Osteoblast (primary cell): Measurements from ENCODE around the gene GRB14. TPM values are rescaled to one million over a fixed set of nuclear protein-coding genes. Genes with fewer than 3 reads are reported as not detected.

ENCODE experiments used
- DNase-seq: peaks from one replicate; pipeline ENCODE4 v3.0.0; 2011; ENCODE audit warnings: low spot score, mixed read lengths; ENCODE audit not compliant: insufficient read length; ENCODE audit errors: missing footprints
- H2AFZ ChIP-seq: 2 replicates; pipeline ENCODE4 v1.6.0; 2011; ENCODE audit warnings: mild to moderate bottlenecking, low read length
- H3K27ac ChIP-seq: 2 replicates; pipeline ENCODE4 v1.5.1; 2011; ENCODE audit warnings: mild to moderate bottlenecking, low read depth, low read length, moderate library complexity
- H3K27me3 ChIP-seq: 2 replicates; pipeline ENCODE4 v1.6.0; 2012; ENCODE audit warnings: mild to moderate bottlenecking, control low read depth, inconsistent platforms, low read length, moderate library complexity; ENCODE audit not compliant: insufficient read depth
- H3K36me3 ChIP-seq: 2 replicates; pipeline ENCODE4 v1.5.1; 2011; ENCODE audit warnings: mild to moderate bottlenecking, low read length, control low read depth, moderate library complexity; ENCODE audit not compliant: insufficient read depth
- H3K4me1 ChIP-seq: 2 replicates; pipeline ENCODE4 v1.5.1; 2011; ENCODE audit warnings: mild to moderate bottlenecking, low read length, control low read depth, moderate library complexity; ENCODE audit not compliant: insufficient read depth
- H3K4me2 ChIP-seq: 2 replicates; pipeline ENCODE4 v1.6.0; 2011; ENCODE audit warnings: mild to moderate bottlenecking, low read length; ENCODE audit not compliant: insufficient read depth
- H3K4me3 ChIP-seq: fragments of 200-600 bp; sonication (generic); 3 replicates; pipeline ENCODE4 v1.5.1; 2012; ENCODE audit warnings: mild to moderate bottlenecking, low read length, inconsistent platforms; ENCODE audit not compliant: insufficient read depth
- H3K79me2 ChIP-seq: 2 replicates; pipeline ENCODE4 v1.6.0; 2012; ENCODE audit warnings: mild to moderate bottlenecking, low read length, control low read depth, inconsistent platforms; ENCODE audit not compliant: insufficient read depth
- H3K9me3 ChIP-seq: 2 replicates; pipeline ENCODE4 v1.5.1; 2011; ENCODE audit warnings: low read depth, low read length, control low read depth
- H4K20me1 ChIP-seq: 2 replicates; pipeline ENCODE4 v1.6.0; 2012; ENCODE audit warnings: mild to moderate bottlenecking, low read length, control low read depth; ENCODE audit not compliant: insufficient read depth
- total RNA-seq: library from RNA; depleted of rRNA; stranded (reverse); fragments of >200 nt; gene quantifications from 2 replicates; pipeline ENCODE4 v1.2.3, GENCODE V29; 2012
- TF ChIP-seq, protein P1 (sequence below): IDR thresholded peaks from 2 replicates; pipeline ENCODE4 v1.5.1; 2011; ENCODE audit warnings: mild to moderate bottlenecking, low read depth, low read length, moderate library complexity; ENCODE audit errors: extremely low read depth

GRB14 gene
- total RNA-seq, 1 donor = 0.72 TPM

DNA sequence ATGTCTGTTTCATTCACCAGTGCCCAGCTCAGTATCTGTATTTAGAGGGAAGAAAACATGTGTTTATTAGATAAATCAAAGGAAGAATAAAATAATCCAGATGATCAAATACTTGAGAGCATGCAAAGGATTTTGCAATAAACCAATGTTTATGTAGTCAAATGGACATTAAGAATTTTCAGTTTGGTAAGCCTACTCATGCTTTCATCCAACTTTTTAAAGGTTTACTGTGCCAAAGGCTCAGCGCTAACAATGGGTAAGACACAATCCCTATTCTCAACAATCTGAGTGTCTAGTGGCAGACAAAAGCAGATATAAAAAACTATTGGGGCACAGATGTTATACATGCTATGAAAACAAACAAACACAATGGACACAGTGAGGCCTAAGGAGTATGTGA lies 26.3 kb downstream of the GRB14 start:
- TF ChIP-seq, protein P1, sequence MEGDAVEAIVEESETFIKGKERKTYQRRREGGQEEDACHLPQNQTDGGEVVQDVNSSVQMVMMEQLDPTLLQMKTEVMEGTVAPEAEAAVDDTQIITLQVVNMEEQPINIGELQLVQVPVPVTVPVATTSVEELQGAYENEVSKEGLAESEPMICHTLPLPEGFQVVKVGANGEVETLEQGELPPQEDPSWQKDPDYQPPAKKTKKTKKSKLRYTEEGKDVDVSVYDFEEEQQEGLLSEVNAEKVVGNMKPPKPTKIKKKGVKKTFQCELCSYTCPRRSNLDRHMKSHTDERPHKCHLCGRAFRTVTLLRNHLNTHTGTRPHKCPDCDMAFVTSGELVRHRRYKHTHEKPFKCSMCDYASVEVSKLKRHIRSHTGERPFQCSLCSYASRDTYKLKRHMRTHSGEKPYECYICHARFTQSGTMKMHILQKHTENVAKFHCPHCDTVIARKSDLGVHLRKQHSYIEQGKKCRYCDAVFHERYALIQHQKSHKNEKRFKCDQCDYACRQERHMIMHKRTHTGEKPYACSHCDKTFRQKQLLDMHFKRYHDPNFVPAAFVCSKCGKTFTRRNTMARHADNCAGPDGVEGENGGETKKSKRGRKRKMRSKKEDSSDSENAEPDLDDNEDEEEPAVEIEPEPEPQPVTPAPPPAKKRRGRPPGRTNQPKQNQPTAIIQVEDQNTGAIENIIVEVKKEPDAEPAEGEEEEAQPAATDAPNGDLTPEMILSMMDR = no peak
- no peaks in the 10 kb centered on the region for H4K20me1 ChIP-seq
- DNase-seq = no peak

GRCh38 chr2:164593959-164594358 lies 27.3 kb downstream of the GRB14 start:
- H2AFZ ChIP-seq = no peak overlapping the region
- no peak overlapping the region for H3K4me3 ChIP-seq
- TF ChIP-seq, protein P1 = no peak
- H3K4me1 ChIP-seq = no peaks in the 10 kb centered on the region
- no peak overlapping the region for H3K27ac ChIP-seq
- no peak for DNase-seq
- H3K36me3 ChIP-seq = no peaks in the 10 kb centered on the region
- no peaks in the 10 kb centered on the region for H4K20me1 ChIP-seq
- peaks cover 2% of the 10 kb centered on the region for H3K27me3 ChIP-seq
- H3K4me2 ChIP-seq = no peak overlapping the region
- no peaks in the 10 kb centered on the region for H3K79me2 ChIP-seq
- H3K9me3 ChIP-seq = no peaks in the 10 kb centered on the region

More for the DNA sequence above, 26.3 kb downstream of the GRB14 start:
- Histone ChIP-seq H3K4me3 (no peak overlapping the region), H3K9me3 (no peaks in the 10 kb centered on the region), H3K36me3 (no peaks in the 10 kb centered on the region), H3K79me2 (no peaks in the 10 kb centered on the region), H3K27me3 (peaks cover 2% of the 10 kb centered on the region), H3K27ac (no peak overlapping the region), H3K4me1 (no peaks in the 10 kb centered on the region), H2AFZ (no peak overlapping the region), H3K4me2 (no peak overlapping the region)

DNA sequence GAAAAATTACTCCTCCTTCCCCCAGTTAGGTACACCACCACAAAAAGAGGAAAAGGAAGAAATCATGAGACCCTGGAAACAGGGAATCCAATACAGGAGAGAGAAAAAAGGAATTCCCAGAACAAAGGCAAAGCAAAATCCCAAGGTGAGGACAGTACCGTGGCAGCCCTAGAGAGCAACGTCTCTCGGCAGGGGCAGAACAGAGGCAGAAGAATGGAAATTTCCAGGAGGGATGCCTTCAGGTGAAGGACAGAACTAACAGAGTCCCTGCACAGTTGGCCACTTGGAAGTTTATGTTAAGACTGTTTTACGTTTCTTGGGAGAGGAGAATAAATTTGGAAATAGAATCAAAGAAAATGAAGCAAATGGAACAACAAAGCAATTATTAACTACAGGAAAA lies 27.7 kb downstream of the GRB14 start:
- no peak overlapping the region for H3K4me2 ChIP-seq
- H3K36me3 ChIP-seq = no peaks in the 10 kb centered on the region
- no peak overlapping the region for H3K27ac ChIP-seq
- no peaks in the 10 kb centered on the region for H3K4me1 ChIP-seq
- no peak overlapping the region for H3K4me3 ChIP-seq
- no peak overlapping the region for H2AFZ ChIP-seq
- H3K79me2 ChIP-seq = no peaks in the 10 kb centered on the region
- peaks cover 2% of the 10 kb centered on the region for H3K27me3 ChIP-seq
- no peaks in the 10 kb centered on the region for H4K20me1 ChIP-seq
- DNase-seq = no peak
- TF ChIP-seq, protein P1 = no peak
- H3K9me3 ChIP-seq = no peaks in the 10 kb centered on the region

- H3K4me2 ChIP-seq = no peak overlapping the region
- H3K79me2 ChIP-seq = no peaks in the 10 kb centered on the region
- no peaks in the 10 kb centered on the region for H3K27me3 ChIP-seq
- no peak overlapping the region for H2AFZ ChIP-seq
- H3K4me3 ChIP-seq = no peak overlapping the region
- no peak overlapping the region for H3K27ac ChIP-seq
- H3K36me3 ChIP-seq = no peaks in the 10 kb centered on the region
- no peak for DNase-seq
- TF ChIP-seq, protein P1 = no peak
- no peaks in the 10 kb centered on the region for H3K4me1 ChIP-seq
- H3K9me3 ChIP-seq = no peaks in the 10 kb centered on the region
- H4K20me1 ChIP-seq = no peaks in the 10 kb centered on the region
These were observed 31.8 kb downstream of the GRB14 start for GRCh38 chr2:164589522-164589921.
